ENCODE results near the gene DHX15. TPM values are rescaled to one million over a fixed set of nuclear protein-coding genes. Genes with fewer than 3 reads are reported as not detected.

DHX15 gene
- total RNA-seq, 1 donor from 2014 or later = 165 TPM

DNA sequence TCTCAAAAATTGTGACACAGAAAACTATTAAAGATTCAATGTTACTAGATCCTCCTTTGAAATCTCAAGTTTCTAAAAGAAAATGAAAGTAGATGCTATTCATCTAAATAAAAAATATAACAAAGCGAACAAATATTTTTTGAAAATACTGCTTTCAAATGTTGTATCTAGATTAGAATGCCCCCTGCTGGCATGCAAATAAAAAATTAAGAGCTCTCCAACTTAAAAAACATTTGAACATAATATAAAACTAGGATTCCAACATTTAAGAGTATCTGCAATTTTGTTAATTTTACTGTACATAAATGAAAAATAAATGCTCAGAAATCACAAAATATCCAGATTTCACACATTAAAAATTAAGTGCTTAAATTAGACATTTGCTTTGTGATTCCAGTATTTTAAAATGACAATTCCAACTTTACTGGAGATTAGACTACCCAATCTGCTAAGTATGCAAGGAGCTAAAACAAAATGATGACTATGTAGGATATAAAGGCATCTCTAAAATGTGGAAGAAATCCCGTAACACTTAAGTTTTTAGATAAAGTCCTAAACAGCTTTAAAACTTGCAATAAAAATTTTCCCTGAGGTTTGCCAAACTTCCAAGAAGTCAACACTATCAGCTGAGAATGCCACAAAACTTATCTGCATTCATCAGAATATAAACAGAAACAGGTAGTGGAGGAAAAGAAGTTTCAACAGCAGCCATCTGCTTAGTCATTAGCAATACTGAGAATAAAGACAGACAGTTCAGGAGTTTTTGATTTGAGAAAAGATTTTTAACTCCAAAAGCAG, 32.7 kb downstream of the DHX15 start:
- Histone ChIP-seq H3K4me3 (ENCODE audit: low read length in 3 of 3) (no peak overlapping the region), H3K36me3 (ENCODE audit: control insufficient read depth in 3 of 3, insufficient read depth in 3 of 3, low read length in 3 of 3) (peaks cover 0 to 17% (median 12%) of the 10 kb centered on the region in 3 donors), H3K4me1 (ENCODE audit: control insufficient read depth in 3 of 3, insufficient read depth in 3 of 3, low read length in 3 of 3) (peaks cover 0 to 2% (median 0%) of the 10 kb centered on the region in 3 donors), H3K27ac (ENCODE audit: low read depth, low read length) (no peak overlapping the region), H3K27me3 (ENCODE audit: control insufficient read depth in 3 of 3, insufficient read depth in 3 of 3, low read length in 3 of 3) (no peaks in the 10 kb centered on the region), H3K9me3 (ENCODE audit: control insufficient read depth in 3 of 3, low read length in 3 of 3) (no peaks in the 10 kb centered on the region), H3K9ac (ENCODE audit: low read depth in 1 of 3, low read length in 3 of 3) (no peak overlapping the region)

GRCh38 chr4:24550441-24551175, 33.7 kb downstream of the DHX15 start:
- Histone ChIP-seq H3K36me3 (ENCODE audit: control insufficient read depth in 3 of 3, insufficient read depth in 3 of 3, low read length in 3 of 3) (peaks cover 0 to 17% (median 12%) of the 10 kb centered on the region in 3 donors), H3K27ac (ENCODE audit: low read depth, low read length) (no peak overlapping the region), H3K9me3 (ENCODE audit: control insufficient read depth in 3 of 3, low read length in 3 of 3) (no peaks in the 10 kb centered on the region), H3K27me3 (ENCODE audit: control insufficient read depth in 3 of 3, insufficient read depth in 3 of 3, low read length in 3 of 3) (no peaks in the 10 kb centered on the region), H3K4me3 (ENCODE audit: low read length in 3 of 3) (no peak overlapping the region), H3K4me1 (ENCODE audit: control insufficient read depth in 3 of 3, insufficient read depth in 3 of 3, low read length in 3 of 3) (peaks cover 0 to 2% (median 0%) of the 10 kb centered on the region in 3 donors), H3K9ac (ENCODE audit: low read depth in 1 of 3, low read length in 3 of 3) (no peak overlapping the region)

DNA sequence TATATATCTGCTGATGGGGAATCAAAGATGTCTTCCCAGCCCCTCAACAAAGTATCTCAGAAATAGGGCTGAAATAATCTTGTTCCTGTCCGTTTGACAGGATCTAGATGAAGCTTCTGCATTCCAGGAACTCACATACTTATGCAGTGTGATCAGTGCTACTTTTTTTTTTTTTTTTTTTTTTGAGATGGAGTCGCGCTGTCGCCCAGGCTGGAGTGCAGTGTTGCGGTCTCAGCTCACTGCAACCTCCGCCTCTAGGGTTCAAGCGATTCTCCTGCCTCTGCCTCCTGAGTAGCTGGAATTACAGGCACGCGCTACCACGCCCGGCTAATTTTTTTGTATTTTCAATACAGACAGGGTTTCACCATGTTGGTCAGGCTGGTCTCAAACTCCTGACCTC, 36.4 kb downstream of the DHX15 start:
- H3K36me3 ChIP-seq (ENCODE audit: control insufficient read depth in 3 of 3, insufficient read depth in 3 of 3, low read length in 3 of 3) = peaks cover 0 to 12% (median 11%) of the 10 kb centered on the region in 3 donors
- H3K9me3 ChIP-seq (ENCODE audit: control insufficient read depth in 3 of 3, low read length in 3 of 3) = no peaks in the 10 kb centered on the region
- no peaks in the 10 kb centered on the region for H3K27me3 ChIP-seq (ENCODE audit: control insufficient read depth in 3 of 3, insufficient read depth in 3 of 3, low read length in 3 of 3)
- no peak overlapping the region for H3K9ac ChIP-seq (ENCODE audit: low read depth in 1 of 3, low read length in 3 of 3)
- H3K4me3 ChIP-seq (ENCODE audit: low read length in 3 of 3) = no peak overlapping the region
- no peak overlapping the region for H3K27ac ChIP-seq (ENCODE audit: low read depth, low read length)
- H3K4me1 ChIP-seq (ENCODE audit: control insufficient read depth in 3 of 3, insufficient read depth in 3 of 3, low read length in 3 of 3) = no peaks in the 10 kb centered on the region

GRCh38 chr4:24544208-24544988, 40.0 kb downstream of the DHX15 start:
- Histone ChIP-seq H3K27ac (ENCODE audit: low read depth, low read length) (no peak overlapping the region), H3K9ac (ENCODE audit: low read depth in 1 of 3, low read length in 3 of 3) (no peak overlapping the region), H3K36me3 (ENCODE audit: control insufficient read depth in 3 of 3, insufficient read depth in 3 of 3, low read length in 3 of 3) (peaks cover 0 to 25% (median 25%) of the 10 kb centered on the region in 3 donors), H3K4me1 (ENCODE audit: control insufficient read depth in 3 of 3, insufficient read depth in 3 of 3, low read length in 3 of 3) (no peaks in the 10 kb centered on the region), H3K9me3 (ENCODE audit: control insufficient read depth in 3 of 3, low read length in 3 of 3) (no peaks in the 10 kb centered on the region), H3K27me3 (ENCODE audit: control insufficient read depth in 3 of 3, insufficient read depth in 3 of 3, low read length in 3 of 3) (no peaks in the 10 kb centered on the region), H3K4me3 (ENCODE audit: low read length in 3 of 3) (no peak overlapping the region)

GRCh38 chr4:24537025-24537424, 47.3 kb downstream of the DHX15 start:
- Histone ChIP-seq H3K36me3 (ENCODE audit: control insufficient read depth in 3 of 3, insufficient read depth in 3 of 3, low read length in 3 of 3) (peaks cover 0 to 38% (median 35%) of the 10 kb centered on the region in 3 donors), H3K4me1 (ENCODE audit: control insufficient read depth in 3 of 3, insufficient read depth in 3 of 3, low read length in 3 of 3) (peaks cover 0 to 4% (median 4%) of the 10 kb centered on the region in 3 donors)

DNA sequence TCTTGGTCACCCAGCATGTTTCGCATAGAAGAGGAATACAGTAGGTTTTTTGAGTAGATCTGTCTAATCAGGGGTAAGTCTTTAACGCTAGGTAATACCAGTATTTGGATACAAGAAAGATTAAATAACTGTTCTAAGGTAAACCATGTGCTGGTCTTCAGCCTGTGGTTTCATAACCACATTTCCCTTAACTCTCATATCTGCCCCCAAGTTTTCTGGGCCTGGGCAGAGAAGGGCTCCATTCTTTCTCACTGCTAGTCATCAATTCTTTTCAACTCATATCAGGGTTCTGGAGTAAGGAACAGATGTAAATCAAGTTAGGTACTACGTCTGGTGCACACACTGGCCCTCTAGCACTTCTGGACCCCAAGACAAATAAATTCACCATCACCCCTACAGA, 49.0 kb downstream of the DHX15 start:
- H3K27me3 ChIP-seq (ENCODE audit: control insufficient read depth in 3 of 3, insufficient read depth in 3 of 3, low read length in 3 of 3) = no peaks in the 10 kb centered on the region
- peaks cover 3 to 41% (median 29%) of the 10 kb centered on the region in 3 donors for H3K36me3 ChIP-seq (ENCODE audit: control insufficient read depth in 3 of 3, insufficient read depth in 3 of 3, low read length in 3 of 3)
- H3K4me3 ChIP-seq (ENCODE audit: low read length in 3 of 3) = no peak overlapping the region
- no peaks in the 10 kb centered on the region for H3K9me3 ChIP-seq (ENCODE audit: control insufficient read depth in 3 of 3, low read length in 3 of 3)
- H3K9ac ChIP-seq (ENCODE audit: low read depth in 1 of 3, low read length in 3 of 3) = no peak overlapping the region
- no peak overlapping the region for H3K27ac ChIP-seq (ENCODE audit: low read depth, low read length)
- H3K4me1 ChIP-seq (ENCODE audit: control insufficient read depth in 3 of 3, insufficient read depth in 3 of 3, low read length in 3 of 3) = peaks cover 0 to 4% (median 4%) of the 10 kb centered on the region in 3 donors

More at GRCh38 chr4:24537025-24537424, 47.3 kb downstream of the DHX15 start:
- Histone ChIP-seq H3K27me3 (ENCODE audit: control insufficient read depth in 3 of 3, insufficient read depth in 3 of 3, low read length in 3 of 3) (no peaks in the 10 kb centered on the region), H3K9ac (ENCODE audit: low read depth in 1 of 3, low read length in 3 of 3) (no peak overlapping the region), H3K9me3 (ENCODE audit: control insufficient read depth in 3 of 3, low read length in 3 of 3) (no peaks in the 10 kb centered on the region), H3K4me3 (ENCODE audit: low read length in 3 of 3) (no peak overlapping the region), H3K27ac (ENCODE audit: low read depth, low read length) (no peak overlapping the region)

- Histone ChIP-seq H3K9ac (ENCODE audit: low read depth in 1 of 3, low read length in 3 of 3) (no peak overlapping the region), H3K36me3 (ENCODE audit: control insufficient read depth in 3 of 3, insufficient read depth in 3 of 3, low read length in 3 of 3) (peaks cover 6 to 49% (median 37%) of the 10 kb centered on the region in 3 donors), H3K9me3 (ENCODE audit: control insufficient read depth in 3 of 3, low read length in 3 of 3) (no peaks in the 10 kb centered on the region), H3K27ac (ENCODE audit: low read depth, low read length) (no peak overlapping the region), H3K4me1 (ENCODE audit: control insufficient read depth in 3 of 3, insufficient read depth in 3 of 3, low read length in 3 of 3) (peaks cover 0 to 4% (median 4%) of the 10 kb centered on the region in 3 donors), H3K4me3 (ENCODE audit: low read length in 3 of 3) (no peak overlapping the region), H3K27me3 (ENCODE audit: control insufficient read depth in 3 of 3, insufficient read depth in 3 of 3, low read length in 3 of 3) (no peaks in the 10 kb centered on the region)
Measured at GRCh38 chr4:24533364-24533763, 51.0 kb downstream of the DHX15 start.

- Histone ChIP-seq H3K4me3 (ENCODE audit: low read length in 3 of 3) (no peak overlapping the region), H3K27me3 (ENCODE audit: control insufficient read depth in 3 of 3, insufficient read depth in 3 of 3, low read length in 3 of 3) (no peaks in the 10 kb centered on the region), H3K27ac (ENCODE audit: low read depth, low read length) (no peak overlapping the region), H3K4me1 (ENCODE audit: control insufficient read depth in 3 of 3, insufficient read depth in 3 of 3, low read length in 3 of 3) (no peaks in the 10 kb centered on the region), H3K9me3 (ENCODE audit: control insufficient read depth in 3 of 3, low read length in 3 of 3) (no peaks in the 10 kb centered on the region), H3K36me3 (ENCODE audit: control insufficient read depth in 3 of 3, insufficient read depth in 3 of 3, low read length in 3 of 3) (peaks cover 6 to 52% (median 42%) of the 10 kb centered on the region in 3 donors), H3K9ac (ENCODE audit: low read depth in 1 of 3, low read length in 3 of 3) (no peak overlapping the region)
Measured at GRCh38 chr4:24529555-24529954, 54.8 kb downstream of the DHX15 start.

- H3K27me3 ChIP-seq (ENCODE audit: control insufficient read depth in 3 of 3, insufficient read depth in 3 of 3, low read length in 3 of 3) = no peaks in the 10 kb centered on the region
- no peaks in the 10 kb centered on the region for H3K4me1 ChIP-seq (ENCODE audit: control insufficient read depth in 3 of 3, insufficient read depth in 3 of 3, low read length in 3 of 3)
- H3K4me3 ChIP-seq (ENCODE audit: low read length in 3 of 3) = no peak overlapping the region
- no peak overlapping the region for H3K9ac ChIP-seq (ENCODE audit: low read depth in 1 of 3, low read length in 3 of 3)
- no peak overlapping the region for H3K27ac ChIP-seq (ENCODE audit: low read depth, low read length)
- H3K36me3 ChIP-seq (ENCODE audit: control insufficient read depth in 3 of 3, insufficient read depth in 3 of 3, low read length in 3 of 3) = peaks cover 6 to 43% (median 33%) of the 10 kb centered on the region in 3 donors
- H3K9me3 ChIP-seq (ENCODE audit: control insufficient read depth in 3 of 3, low read length in 3 of 3) = no peaks in the 10 kb centered on the region
Measured at GRCh38 chr4:24527371-24527770, 57.0 kb downstream of the DHX15 start.
